Vagina (tissue), 2 donors: ENCODE results near the gene FBXL7.

Source experiments
- POLR2A ChIP-seq, 2 donors: fragments of 450-650 bp; IDR thresholded peaks; one replicate each; pipeline ENCODE4 v1.6.1; 2017; ENCODE audit warnings: antibody characterized with exemption in 2 of 2, mild to moderate bottlenecking in 2 of 2, moderate library complexity in 2 of 2
- TF ChIP-seq, protein P1 (sequence below), 3 experiments: fragments of 450-650 bp in 2 of 3; fragments of 200-600 bp in 1 of 3; sonication (generic) in 1 of 3; IDR thresholded peaks; one replicate each; pipeline ENCODE4 v1.5.1; 2017 to 2019; ENCODE audit warnings: antibody characterized with exemption in 3 of 3, mild to moderate bottlenecking in 2 of 3, moderate library complexity in 2 of 3

DNA sequence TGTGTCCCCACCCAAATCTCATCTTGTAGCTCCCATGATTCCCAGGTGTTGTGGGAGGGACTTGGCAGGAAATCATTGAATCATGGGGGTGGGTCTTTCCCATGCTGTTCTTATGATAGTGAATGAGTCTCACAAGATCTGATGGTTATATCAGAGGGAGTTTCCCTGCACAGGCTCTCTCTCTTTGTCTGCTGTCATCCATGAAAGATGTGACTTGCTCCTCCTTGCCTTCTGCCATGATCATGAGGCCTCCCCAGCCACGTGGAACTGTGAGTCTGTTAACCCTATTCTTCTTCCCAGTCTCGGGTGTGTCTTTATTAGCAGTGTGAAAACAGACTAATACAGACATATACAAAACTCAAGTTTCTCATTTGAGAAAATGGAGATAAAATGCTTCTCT, 139.3 kb downstream of the FBXL7 start:
- TF ChIP-seq, protein P1, sequence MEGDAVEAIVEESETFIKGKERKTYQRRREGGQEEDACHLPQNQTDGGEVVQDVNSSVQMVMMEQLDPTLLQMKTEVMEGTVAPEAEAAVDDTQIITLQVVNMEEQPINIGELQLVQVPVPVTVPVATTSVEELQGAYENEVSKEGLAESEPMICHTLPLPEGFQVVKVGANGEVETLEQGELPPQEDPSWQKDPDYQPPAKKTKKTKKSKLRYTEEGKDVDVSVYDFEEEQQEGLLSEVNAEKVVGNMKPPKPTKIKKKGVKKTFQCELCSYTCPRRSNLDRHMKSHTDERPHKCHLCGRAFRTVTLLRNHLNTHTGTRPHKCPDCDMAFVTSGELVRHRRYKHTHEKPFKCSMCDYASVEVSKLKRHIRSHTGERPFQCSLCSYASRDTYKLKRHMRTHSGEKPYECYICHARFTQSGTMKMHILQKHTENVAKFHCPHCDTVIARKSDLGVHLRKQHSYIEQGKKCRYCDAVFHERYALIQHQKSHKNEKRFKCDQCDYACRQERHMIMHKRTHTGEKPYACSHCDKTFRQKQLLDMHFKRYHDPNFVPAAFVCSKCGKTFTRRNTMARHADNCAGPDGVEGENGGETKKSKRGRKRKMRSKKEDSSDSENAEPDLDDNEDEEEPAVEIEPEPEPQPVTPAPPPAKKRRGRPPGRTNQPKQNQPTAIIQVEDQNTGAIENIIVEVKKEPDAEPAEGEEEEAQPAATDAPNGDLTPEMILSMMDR (IDR thresholded peaks at IDR 0.05) = no peak
- TF ChIP-seq POLR2A (IDR thresholded peaks at IDR 0.05) = no peak
